ENCODE results near the gene NDUFB4.

GRCh38 chr3:120568202-120568531, 28.0 kb upstream of the NDUFB4 start:
- TF ChIP-seq, protein P1, sequence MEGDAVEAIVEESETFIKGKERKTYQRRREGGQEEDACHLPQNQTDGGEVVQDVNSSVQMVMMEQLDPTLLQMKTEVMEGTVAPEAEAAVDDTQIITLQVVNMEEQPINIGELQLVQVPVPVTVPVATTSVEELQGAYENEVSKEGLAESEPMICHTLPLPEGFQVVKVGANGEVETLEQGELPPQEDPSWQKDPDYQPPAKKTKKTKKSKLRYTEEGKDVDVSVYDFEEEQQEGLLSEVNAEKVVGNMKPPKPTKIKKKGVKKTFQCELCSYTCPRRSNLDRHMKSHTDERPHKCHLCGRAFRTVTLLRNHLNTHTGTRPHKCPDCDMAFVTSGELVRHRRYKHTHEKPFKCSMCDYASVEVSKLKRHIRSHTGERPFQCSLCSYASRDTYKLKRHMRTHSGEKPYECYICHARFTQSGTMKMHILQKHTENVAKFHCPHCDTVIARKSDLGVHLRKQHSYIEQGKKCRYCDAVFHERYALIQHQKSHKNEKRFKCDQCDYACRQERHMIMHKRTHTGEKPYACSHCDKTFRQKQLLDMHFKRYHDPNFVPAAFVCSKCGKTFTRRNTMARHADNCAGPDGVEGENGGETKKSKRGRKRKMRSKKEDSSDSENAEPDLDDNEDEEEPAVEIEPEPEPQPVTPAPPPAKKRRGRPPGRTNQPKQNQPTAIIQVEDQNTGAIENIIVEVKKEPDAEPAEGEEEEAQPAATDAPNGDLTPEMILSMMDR (conservative IDR thresholded peaks at IDR 0.05 in 1 of 2, IDR thresholded peaks at IDR 0.05 in 1 of 2; ENCODE audit: extremely low read depth in 1 of 2, insufficient read depth in 1 of 2, low read depth in 1 of 2, low read length in 2 of 2): no peak
- no peak for TF ChIP-seq EZH2 (IDR thresholded peaks at IDR 0.05; ENCODE audit: borderline replicate concordance, low read length)
